HepG2 (cell line): ENCODE results near the gene TACC3. TPM values are rescaled to one million over a fixed set of nuclear protein-coding genes. Genes with fewer than 3 reads are reported as not detected.
A peak's percentile ranks its signal among the peaks of the same experiment; 100 is the strongest.

Experiments
- FOXC1 ChIP-seq: sonication (generic); formaldehyde crosslinking; IDR thresholded peaks from 2 replicates; pipeline ENCODE4 v1.8.0; 2022; ENCODE audit warnings: mild to moderate bottlenecking, missing genetic modification reagents, borderline replicate concordance
- GPBP1L1 ChIP-seq: sonication (generic); formaldehyde crosslinking; IDR thresholded peaks from 2 replicates; pipeline ENCODE4 v1.5.0; 2020; ENCODE audit warnings: mild to moderate bottlenecking, missing genetic modification reagents
- PHF5A ChIP-seq: IDR thresholded peaks from one replicate; pipeline ENCODE4 v1.6.1; 2018; ENCODE audit warnings: low read depth, missing genetic modification reagents; ENCODE audit not compliant: unreplicated experiment
- PRDM15 ChIP-seq: sonication (generic); formaldehyde crosslinking; IDR thresholded peaks from 2 replicates; pipeline ENCODE4 v1.4.0; 2020; ENCODE audit warnings: missing genetic modification reagents
- YY1 ChIP-seq: IDR thresholded peaks from 2 replicates; pipeline ENCODE4 v1.6.1; 2011; ENCODE audit warnings: low read length, low read depth, moderate library complexity, mild to moderate bottlenecking; ENCODE audit not compliant: insufficient read depth, insufficient replicate concordance
- ZBTB2 ChIP-seq: sonication (generic); formaldehyde crosslinking; IDR thresholded peaks from 2 replicates; pipeline ENCODE4 v1.8.0; 2022; ENCODE audit warnings: low read depth, missing genetic modification reagents
- ZNF253 ChIP-seq: sonication (generic); formaldehyde crosslinking; IDR thresholded peaks from 2 replicates; pipeline ENCODE4 v1.8.0; 2022; ENCODE audit warnings: mild to moderate bottlenecking, missing genetic modification reagents, borderline replicate concordance
- ZNF326 ChIP-seq: sonication (generic); formaldehyde crosslinking; IDR thresholded peaks from 2 replicates; pipeline ENCODE4 v1.4.0; 2020; ENCODE audit warnings: missing genetic modification reagents, borderline replicate concordance
- ZNF562 ChIP-seq: sonication (generic); formaldehyde crosslinking; IDR thresholded peaks from 2 replicates; pipeline ENCODE4 v1.8.0; 2022; ENCODE audit warnings: missing genetic modification reagents, borderline replicate concordance
- ZSCAN25 ChIP-seq: sonication (generic); formaldehyde crosslinking; IDR thresholded peaks from 2 replicates; pipeline ENCODE4 v1.8.0; 2022; ENCODE audit warnings: mild to moderate bottlenecking, missing genetic modification reagents
- polyA plus RNA-seq, 8 experiments: library from polyadenylated mRNA; depleted of rRNA in 3 of 8; stranded (reverse) in 7 of 8; unstranded in 1 of 8; fragments of >200 nt; fragmentation: Illumina TruSeq in 4 of 8; extraction: Trizol in 4 of 8; gene quantifications; 2 replicates each; pipeline versions ENCODE4 v1.2.1 to v1.2.3, GENCODE V29; 2011 to 2016; ENCODE audit warnings: low read depth in 4 of 8, missing spikeins in 1 of 8, mixed read lengths in 1 of 8; ENCODE audit not compliant: insufficient read depth in 1 of 8
- total RNA-seq, 5 experiments: library from RNA; depleted of rRNA; stranded (reverse); fragments of >200 nt; fragmentation: Illumina TruSeq; extraction: Trizol; gene quantifications; 2 replicates each; pipeline ENCODE4 v1.2.3, GENCODE V29; 2016; ENCODE audit warnings: low read depth in 1 of 5
- TF ChIP-seq, protein P1 (sequence below): sonication (generic); formaldehyde crosslinking; IDR thresholded peaks from 2 replicates; pipeline ENCODE4 v1.5.1; 2020; ENCODE audit warnings: mild to moderate bottlenecking, missing genetic modification reagents
- TF ChIP-seq, protein P2 (sequence below), 2 experiments: fragments of 450-650 bp in 1 of 2; sonication (generic) in 1 of 2; formaldehyde crosslinking; IDR thresholded peaks; 2 replicates each; pipeline versions ENCODE4 v1.5.0 to v1.8.0; 2020 to 2022; ENCODE audit warnings: mild to moderate bottlenecking in 1 of 2, missing genetic modification reagents in 1 of 2
- TF ChIP-seq, protein P3 (sequence below): sonication (generic); formaldehyde crosslinking; IDR thresholded peaks from 2 replicates; pipeline ENCODE4 v1.4.0; 2020; ENCODE audit warnings: missing genetic modification reagents

The TACC3 gene
- total and polyA plus RNA-seq, 2 of the 13 experiments (the other 11 are each of a cell fraction or from before 2014, with no cell fraction given), result 20.3 to 21.2 TPM

- peak; percentile 85; the same call in 1 of the 2 replicates for TF ChIP-seq FOXC1 (CRISPR knock-in tag)
- TF ChIP-seq GPBP1L1 (CRISPR knock-in tag), result no peak
- peak; percentile 68 for TF ChIP-seq YY1
- no peak for TF ChIP-seq ZNF253 (CRISPR knock-in tag)
- no peak for TF ChIP-seq PRDM15 (CRISPR knock-in tag)
- TF ChIP-seq PHF5A (CRISPR knock-in tag), result peak; percentile 77
- TF ChIP-seq ZBTB2 (CRISPR knock-in tag), result no peak
- TF ChIP-seq, protein P1, sequence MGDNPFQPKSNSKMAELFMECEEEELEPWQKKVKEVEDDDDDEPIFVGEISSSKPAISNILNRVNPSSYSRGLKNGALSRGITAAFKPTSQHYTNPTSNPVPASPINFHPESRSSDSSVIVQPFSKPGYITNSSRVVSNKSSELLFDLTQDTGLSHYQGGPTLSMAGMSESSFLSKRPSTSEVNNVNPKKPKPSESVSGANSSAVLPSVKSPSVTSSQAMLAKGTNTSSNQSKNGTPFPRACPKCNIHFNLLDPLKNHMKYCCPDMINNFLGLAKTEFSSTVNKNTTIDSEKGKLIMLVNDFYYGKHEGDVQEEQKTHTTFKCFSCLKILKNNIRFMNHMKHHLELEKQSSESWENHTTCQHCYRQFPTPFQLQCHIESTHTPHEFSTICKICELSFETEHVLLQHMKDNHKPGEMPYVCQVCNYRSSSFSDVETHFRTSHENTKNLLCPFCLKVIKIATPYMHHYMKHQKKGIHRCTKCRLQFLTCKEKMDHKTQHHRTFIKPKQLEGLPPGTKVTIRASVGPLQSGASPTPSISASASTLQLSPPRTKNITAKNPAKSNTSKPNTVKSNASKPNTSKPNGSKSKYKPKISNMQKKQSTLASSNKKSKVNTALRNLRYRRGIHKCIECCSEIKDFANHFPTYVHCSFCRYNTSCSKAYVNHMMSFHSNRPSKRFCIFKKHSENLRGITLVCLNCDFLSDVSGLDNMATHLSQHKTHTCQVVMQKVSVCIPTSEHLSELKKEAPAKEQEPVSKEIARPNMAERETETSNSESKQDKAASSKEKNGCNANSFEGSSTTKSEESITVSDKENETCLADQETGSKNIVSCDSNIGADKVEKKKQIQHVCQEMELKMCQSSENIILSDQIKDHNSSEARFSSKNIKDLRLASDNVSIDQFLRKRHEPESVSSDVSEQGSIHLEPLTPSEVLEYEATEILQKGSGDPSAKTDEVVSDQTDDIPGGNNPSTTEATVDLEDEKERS (CRISPR knock-in tag), result peak; percentile 63; the same call in 1 of the 2 replicates
- TF ChIP-seq, protein P2, sequence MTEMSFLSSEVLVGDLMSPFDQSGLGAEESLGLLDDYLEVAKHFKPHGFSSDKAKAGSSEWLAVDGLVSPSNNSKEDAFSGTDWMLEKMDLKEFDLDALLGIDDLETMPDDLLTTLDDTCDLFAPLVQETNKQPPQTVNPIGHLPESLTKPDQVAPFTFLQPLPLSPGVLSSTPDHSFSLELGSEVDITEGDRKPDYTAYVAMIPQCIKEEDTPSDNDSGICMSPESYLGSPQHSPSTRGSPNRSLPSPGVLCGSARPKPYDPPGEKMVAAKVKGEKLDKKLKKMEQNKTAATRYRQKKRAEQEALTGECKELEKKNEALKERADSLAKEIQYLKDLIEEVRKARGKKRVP (CRISPR knock-in tag; IDR thresholded peaks at IDR 0.05), result no peak
- TF ChIP-seq ZNF562 (CRISPR knock-in tag), result no peak
- TF ChIP-seq ZSCAN25 (CRISPR knock-in tag), result peak; percentile 33; the same call in 1 of the 2 replicates
- TF ChIP-seq, protein P3, sequence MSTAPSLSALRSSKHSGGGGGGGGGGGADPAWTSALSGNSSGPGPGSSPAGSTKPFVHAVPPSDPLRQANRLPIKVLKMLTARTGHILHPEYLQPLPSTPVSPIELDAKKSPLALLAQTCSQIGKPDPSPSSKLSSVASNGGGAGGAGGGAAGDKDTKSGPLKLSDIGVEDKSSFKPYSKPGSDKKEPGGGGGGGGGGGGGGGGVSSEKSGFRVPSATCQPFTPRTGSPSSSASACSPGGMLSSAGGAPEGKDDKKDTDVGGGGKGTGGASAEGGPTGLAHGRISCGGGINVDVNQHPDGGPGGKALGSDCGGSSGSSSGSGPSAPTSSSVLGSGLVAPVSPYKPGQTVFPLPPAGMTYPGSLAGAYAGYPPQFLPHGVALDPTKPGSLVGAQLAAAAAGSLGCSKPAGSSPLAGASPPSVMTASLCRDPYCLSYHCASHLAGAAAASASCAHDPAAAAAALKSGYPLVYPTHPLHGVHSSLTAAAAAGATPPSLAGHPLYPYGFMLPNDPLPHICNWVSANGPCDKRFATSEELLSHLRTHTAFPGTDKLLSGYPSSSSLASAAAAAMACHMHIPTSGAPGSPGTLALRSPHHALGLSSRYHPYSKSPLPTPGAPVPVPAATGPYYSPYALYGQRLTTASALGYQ (CRISPR knock-in tag), result peak; percentile 81; the same call in 1 of the 2 replicates
- no peak for TF ChIP-seq ZNF326 (CRISPR knock-in tag)
Measured at GRCh38 chr4:1776521-1777161, 55.3 kb downstream of the TACC3 start (continued).
